Left ventricle myocardium inferior (tissue), 1 donor: ENCODE data around the gene ESPN. TPM values are rescaled to one million over a fixed set of nuclear protein-coding genes. Genes with fewer than 3 reads are reported as not detected.
"Not testable (repeated sequence)": the region's sequence is repeated elsewhere in the genome, so short reads cannot be mapped to it uniquely, and the experiment has no call there.

ENCODE experiments used
- DNase-seq: peaks from one replicate; pipeline ENCODE4 v3.0.0-alpha.2; 2020
- H3K27ac ChIP-seq: fragments of 200-600 bp; replicated peaks from 2 replicates; pipeline ENCODE4 v1.8.0; 2021
- H3K27me3 ChIP-seq: fragments of 200-600 bp; 2 replicates; pipeline ENCODE4 v1.8.0; 2021; ENCODE audit warnings: low read depth
- H3K36me3 ChIP-seq: fragments of 200-600 bp; 2 replicates; pipeline ENCODE4 v1.8.0; 2021
- H3K4me1 ChIP-seq: fragments of 200-600 bp; 2 replicates; pipeline ENCODE4 v1.8.0; 2021
- H3K4me3 ChIP-seq: fragments of 200-600 bp; 2 replicates; pipeline ENCODE4 v1.8.0; 2021; ENCODE audit warnings: mild to moderate bottlenecking, moderate library complexity
- H3K9me3 ChIP-seq: fragments of 200-600 bp; replicated peaks from 2 replicates; pipeline ENCODE4 v1.8.0; 2021
- intact Hi-C: fragments of 100-400 bp; cut with micrococcal nuclease; formaldehyde crosslinking; loops from one replicate; pipeline ENCODE4 v1.11.0; 2022
- total RNA-seq: library from RNA; stranded (reverse); fragmentation: NEBNext Ultra II Directional; extraction: Animal tissue kit (Norgen Biotek cat#: 25700); gene quantifications from one replicate; pipeline ENCODE4 v1.2.1, GENCODE V29; 2021
- TF ChIP-seq, protein P1 (sequence below): fragments of 200-600 bp; IDR thresholded peaks from 2 replicates; pipeline ENCODE4 v1.8.0; 2021; ENCODE audit warnings: antibody characterized with exemption, mild to moderate bottlenecking, borderline replicate concordance
- donor health status: DM: no; HTN: yes; CAD: no; lungs with severe emphysema.

Gene ESPN
- total RNA-seq, 1 donor from 2014 or later = 0.41 TPM

DNA sequence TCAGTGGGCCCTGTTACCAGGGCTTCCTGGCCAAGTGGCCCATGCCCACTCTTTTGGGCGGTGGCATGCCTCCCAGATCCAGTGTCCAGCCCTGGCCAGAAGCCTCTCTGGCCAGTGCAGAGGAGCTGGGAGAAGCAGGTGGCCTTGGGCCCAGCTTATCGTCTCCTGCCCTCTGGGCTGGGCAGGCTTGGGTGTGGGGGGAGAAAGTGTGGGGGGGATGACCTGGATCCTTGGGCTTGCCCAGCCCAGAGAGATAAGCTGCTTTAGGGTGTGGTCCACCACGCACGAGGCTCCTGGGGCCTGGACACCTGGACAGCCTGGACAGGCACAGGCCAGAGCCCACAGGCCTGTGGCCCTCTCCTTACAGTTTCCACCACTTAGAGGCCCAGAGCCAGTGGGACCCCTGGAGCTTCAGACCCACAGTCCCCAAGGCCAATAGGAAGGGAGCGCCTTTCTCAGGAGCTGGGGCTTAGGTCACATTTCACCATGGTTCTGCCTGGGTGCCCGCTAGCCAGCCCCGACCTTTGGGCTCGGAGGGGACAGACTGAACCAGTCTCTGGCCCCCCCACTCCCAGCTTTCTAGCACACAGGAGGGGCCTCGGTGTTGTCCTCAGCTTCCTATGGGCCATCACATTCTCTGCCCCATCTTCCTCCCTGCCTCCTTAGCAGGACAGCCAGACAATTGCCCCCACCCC lies 1.8 kb downstream of the ESPN start:
- Histone ChIP-seq H3K4me3 (no peak overlapping the region), H3K4me1 (peaks cover 37% of the 10 kb centered on the region), H3K27me3 (peaks cover 99% of the 10 kb centered on the region), H3K9me3 (no peaks in the 10 kb centered on the region), H3K27ac (no peak overlapping the region), H3K36me3 (no peaks in the 10 kb centered on the region)
- TF ChIP-seq, protein P1, sequence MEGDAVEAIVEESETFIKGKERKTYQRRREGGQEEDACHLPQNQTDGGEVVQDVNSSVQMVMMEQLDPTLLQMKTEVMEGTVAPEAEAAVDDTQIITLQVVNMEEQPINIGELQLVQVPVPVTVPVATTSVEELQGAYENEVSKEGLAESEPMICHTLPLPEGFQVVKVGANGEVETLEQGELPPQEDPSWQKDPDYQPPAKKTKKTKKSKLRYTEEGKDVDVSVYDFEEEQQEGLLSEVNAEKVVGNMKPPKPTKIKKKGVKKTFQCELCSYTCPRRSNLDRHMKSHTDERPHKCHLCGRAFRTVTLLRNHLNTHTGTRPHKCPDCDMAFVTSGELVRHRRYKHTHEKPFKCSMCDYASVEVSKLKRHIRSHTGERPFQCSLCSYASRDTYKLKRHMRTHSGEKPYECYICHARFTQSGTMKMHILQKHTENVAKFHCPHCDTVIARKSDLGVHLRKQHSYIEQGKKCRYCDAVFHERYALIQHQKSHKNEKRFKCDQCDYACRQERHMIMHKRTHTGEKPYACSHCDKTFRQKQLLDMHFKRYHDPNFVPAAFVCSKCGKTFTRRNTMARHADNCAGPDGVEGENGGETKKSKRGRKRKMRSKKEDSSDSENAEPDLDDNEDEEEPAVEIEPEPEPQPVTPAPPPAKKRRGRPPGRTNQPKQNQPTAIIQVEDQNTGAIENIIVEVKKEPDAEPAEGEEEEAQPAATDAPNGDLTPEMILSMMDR = no peak
- no peak for DNase-seq
- intact Hi-C loops = no loop called here

DNA sequence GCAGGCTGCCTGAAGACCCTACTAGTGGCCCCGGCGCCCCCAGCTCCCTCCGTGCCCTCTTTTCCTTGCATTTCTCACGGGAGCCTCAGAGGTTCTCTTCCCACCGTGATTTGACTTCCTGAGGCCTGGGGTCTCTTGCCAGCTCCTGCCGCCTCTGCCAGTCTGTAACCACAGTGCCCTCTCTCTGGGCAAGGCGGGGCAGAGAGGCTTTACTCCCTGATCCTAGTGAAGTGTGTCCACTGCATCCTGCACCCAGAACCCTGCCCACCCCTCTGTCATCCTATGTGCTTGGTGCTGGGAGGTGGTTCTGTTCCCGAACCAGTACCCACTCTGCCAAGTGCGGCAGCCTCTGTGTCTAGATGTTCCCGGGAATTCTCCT lies 2.4 kb downstream of the ESPN start:
- intact Hi-C loops = no loop called here
- TF ChIP-seq, protein P1 = no peak
- Histone ChIP-seq H3K4me3 (no peak overlapping the region), H3K27ac (no peak overlapping the region), H3K4me1 (peaks cover 37% of the 10 kb centered on the region), H3K27me3 (peaks cover 94% of the 10 kb centered on the region), H3K36me3 (no peaks in the 10 kb centered on the region), H3K9me3 (no peaks in the 10 kb centered on the region)
- DNase-seq = no peak

DNA sequence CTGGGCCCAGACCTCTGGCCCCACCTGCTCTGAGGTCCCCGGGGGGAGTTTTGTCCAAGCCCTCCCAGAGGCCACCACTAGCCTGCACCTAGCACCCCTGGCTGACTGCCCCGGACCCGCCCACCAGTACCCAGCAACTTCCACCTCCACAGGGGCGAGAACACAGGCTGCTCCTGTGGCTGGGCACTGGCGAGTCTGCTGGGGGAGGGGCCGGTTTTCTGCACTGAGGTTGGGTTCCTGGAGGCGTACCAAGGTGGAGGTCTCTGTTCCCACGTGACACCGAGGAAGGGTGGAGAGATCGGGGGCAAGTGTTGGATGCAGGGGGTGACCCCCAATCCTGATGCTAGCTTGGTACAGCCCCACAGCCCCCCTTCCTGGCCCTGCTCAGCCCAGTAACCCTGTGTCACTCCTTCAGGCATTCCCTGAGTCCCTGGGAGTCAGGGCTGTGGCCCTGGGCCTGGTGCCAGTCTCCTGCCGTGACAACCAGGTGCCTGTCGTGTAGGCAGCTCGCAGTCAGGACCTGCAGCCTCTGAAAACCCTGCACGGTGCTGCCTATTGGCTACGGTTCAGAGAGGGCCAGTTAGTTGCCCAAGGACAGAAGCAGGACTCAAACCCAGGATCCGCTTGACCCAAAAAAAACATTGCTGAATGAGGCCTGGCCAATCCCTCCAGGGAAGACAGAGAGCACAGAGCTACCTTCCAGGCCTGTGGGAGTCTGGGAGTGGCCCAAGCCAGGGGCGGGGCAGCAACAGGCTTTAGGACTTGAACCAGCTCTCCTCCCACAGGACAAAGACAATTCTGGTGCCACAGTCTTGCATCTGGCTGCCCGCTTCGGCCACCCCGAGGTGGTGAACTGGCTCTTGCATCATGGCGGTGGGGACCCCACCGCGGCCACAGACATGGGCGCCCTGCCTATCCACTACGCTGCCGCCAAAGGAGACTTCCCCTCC lies 3.1 kb downstream of the ESPN start:
- peaks cover 34% of the 10 kb centered on the region for H3K4me1 ChIP-seq
- H3K36me3 ChIP-seq = no peaks in the 10 kb centered on the region
- H3K4me3 ChIP-seq = no peak overlapping the region
- TF ChIP-seq, protein P1 = no peak
- peaks cover 92% of the 10 kb centered on the region for H3K27me3 ChIP-seq
- intact Hi-C loops = no loop called here
- no peak overlapping the region for H3K27ac ChIP-seq
- H3K9me3 ChIP-seq = no peaks in the 10 kb centered on the region
- DNase-seq = no peak

DNA sequence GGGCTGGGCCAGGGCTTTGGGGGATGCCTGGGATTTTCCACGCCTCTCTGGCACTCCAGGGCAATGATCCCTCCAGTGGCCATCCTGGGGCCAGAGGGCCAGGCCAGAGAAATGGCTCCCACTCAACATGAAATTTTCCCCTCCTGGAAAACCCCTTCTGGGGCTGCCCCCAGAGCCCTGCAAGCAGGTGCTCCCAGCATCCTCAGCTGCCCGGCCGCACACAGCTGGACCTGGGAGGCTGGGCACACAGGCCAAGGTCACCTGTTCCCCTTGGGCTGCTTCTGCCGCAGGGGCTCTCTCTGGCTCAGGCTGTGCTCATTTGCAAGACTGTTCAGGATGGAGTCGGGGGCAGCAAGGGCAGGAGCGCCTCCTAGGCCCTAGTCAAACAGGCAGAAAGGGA lies 3.9 kb downstream of the ESPN start:
- H3K4me3 ChIP-seq, intact Hi-C loops, H3K27ac ChIP-seq, H3K9me3 ChIP-seq, DNase-seq, H3K36me3 ChIP-seq: not testable (repeated sequence)
- H3K4me1 ChIP-seq = peaks cover 26% of the 10 kb centered on the region
- peaks cover 85% of the 10 kb centered on the region for H3K27me3 ChIP-seq

DNA sequence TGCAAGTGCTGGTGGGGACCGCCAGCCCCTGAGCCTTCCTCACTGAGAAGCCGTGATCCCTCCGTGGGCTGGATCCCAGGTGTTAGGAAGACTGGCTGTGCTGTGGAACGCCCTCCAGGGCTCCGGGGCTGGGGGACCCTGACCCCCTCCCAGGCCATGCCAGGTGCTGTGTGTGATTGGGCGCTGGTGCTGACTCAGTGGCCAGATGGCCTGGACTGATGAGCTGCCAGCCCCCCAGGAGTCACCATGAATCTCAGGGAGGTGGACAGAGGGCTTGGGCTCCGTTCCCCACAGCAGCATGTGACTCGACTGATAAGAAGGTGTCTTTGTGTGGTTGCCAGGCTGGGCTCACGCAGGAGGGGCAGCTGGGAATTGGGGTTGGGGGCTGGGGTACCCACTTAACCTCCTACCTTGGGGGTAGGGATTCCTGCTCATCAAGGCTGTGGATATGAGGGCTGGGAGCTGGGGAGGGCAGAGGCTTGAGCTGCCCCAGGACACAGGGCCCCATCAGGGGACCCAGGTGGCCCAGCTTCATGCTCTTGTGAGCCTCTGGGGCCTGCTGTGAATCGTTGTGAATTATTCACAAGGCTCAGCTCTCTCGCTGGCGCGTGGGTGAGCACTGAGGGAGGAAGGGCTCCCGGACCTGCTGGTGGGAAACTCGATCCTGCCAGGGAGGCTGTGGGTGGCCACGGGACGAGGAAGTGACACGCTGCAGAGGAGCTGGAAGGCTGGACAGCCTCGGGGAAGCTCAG lies 5.3 kb downstream of the ESPN start:
- intact Hi-C loops, H3K4me3 ChIP-seq: not testable (repeated sequence)
- peaks cover 71% of the 10 kb centered on the region for H3K27me3 ChIP-seq

DNA sequence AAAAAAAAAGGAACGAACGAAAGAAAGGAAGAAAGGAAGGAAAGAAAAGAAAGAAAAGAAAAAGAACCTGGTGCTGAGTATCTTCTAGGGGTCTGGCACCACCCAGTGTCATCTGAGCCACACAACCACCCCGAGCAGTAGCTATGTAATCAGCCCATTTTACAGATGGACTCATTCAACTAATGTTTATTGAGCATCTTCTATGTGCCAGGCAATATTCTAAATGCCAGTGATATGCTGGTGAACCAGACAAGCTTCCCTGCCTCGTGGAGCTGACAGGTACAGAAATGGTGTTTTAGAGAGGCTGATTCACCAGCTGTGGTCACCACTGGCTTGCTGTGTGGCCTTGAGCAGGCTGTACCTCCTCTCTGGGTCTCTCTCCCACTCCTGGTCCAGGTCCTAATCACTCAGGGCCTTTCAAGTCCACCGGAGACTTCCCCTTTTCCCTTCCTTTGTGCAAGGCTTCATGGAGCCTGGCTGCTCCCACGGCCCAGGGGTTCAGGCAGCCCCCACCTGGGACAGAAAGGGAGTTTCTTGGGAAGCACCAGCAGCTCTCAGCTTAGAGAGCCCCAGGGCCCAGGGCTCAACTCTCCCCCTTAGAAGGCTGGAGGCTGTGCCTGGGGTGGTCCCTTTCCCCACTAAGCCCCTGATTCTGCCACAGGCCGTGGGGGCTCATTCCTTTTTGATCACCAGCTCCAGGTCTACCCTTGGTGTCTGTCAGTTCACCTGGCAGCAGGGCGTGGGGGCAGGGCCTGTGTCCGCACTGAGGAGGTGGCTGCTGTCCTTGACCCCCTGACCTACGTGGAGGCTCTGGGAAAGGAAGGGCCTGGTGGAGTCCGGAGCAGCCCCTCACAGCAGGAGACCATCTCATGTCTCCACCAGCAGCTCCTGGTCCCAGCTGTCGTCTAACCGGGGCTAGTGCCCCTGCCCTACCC lies 7.3 kb downstream of the ESPN start:
- H3K27ac ChIP-seq, H3K9me3 ChIP-seq, H3K4me3 ChIP-seq, H3K4me1 ChIP-seq, H3K36me3 ChIP-seq, intact Hi-C loops, DNase-seq: not testable (repeated sequence)
- H3K27me3 ChIP-seq = peaks cover 50% of the 10 kb centered on the region

More for the DNA sequence above, 5.3 kb downstream of the ESPN start:
- not testable (repeated sequence) for H3K9me3 ChIP-seq, H3K27ac ChIP-seq, DNase-seq, H3K36me3 ChIP-seq
- H3K4me1 ChIP-seq = peaks cover 14% of the 10 kb centered on the region
